HEK293 (cell line): Measurements from ENCODE around the gene SLC38A1.

ENCODE experiments used
- CTCF ChIA-PET: fragments of 350-600 bp; formaldehyde crosslinking; extraction: SDS; loops from one replicate; lab custom pipeline; 2021; ENCODE audit warnings: antibody characterized with exemption; lab: Yijun Ruan, JAX
- POLR2A ChIA-PET: fragments of 300-600 bp; formaldehyde crosslinking; extraction: SDS; loops from one replicate; lab custom pipeline; 2020; ENCODE audit warnings: antibody characterized with exemption, inconsistent platforms; lab: Yijun Ruan, JAX
- H3K27ac ChIP-seq: fragments of 200-500 bp; sonication (Bioruptor generic); 2 replicates; pipeline ENCODE4 v1.5.1; 2014; ENCODE audit warnings: low read depth, low read length, control low read depth, inconsistent platforms; ENCODE audit errors: extremely low read depth
- H3K36me3 ChIP-seq, 2 experiments: fragments of 200-500 bp in 1 of 2; sonication (Bioruptor generic) in 1 of 2; 1 replicate in 1 of 2; 2 replicates in 1 of 2; pipeline ENCODE4 v1.5.1; 2014 to 2017; ENCODE audit warnings: inconsistent platforms in 2 of 2, low read length in 2 of 2; ENCODE audit not compliant: control insufficient read depth in 2 of 2, insufficient read depth in 1 of 2
- H3K4me1 ChIP-seq: fragments of 200-500 bp; sonication (Bioruptor generic); 2 replicates; pipeline ENCODE4 v1.5.1; 2014; ENCODE audit warnings: mild to moderate bottlenecking, low read length, inconsistent platforms; ENCODE audit not compliant: control insufficient read depth, insufficient read depth
- H3K4me3 ChIP-seq: 2 replicates; pipeline ENCODE4 v1.5.1; 2011; ENCODE audit warnings: low read depth, mild to moderate bottlenecking, control low read depth, low read length, moderate library complexity
- H3K9me3 ChIP-seq: fragments of 200-500 bp; sonication (Bioruptor generic); 2 replicates; pipeline ENCODE4 v1.5.1; 2014; ENCODE audit warnings: low read depth, low read length, inconsistent platforms; ENCODE audit not compliant: control insufficient read depth, insufficient read depth
- PRDM10 ChIP-seq: fragments of 450-650 bp; formaldehyde crosslinking; IDR thresholded peaks from 2 replicates; pipeline ENCODE4 v1.5.1; 2016; ENCODE audit warnings: missing biosample characterization, missing genetic modification characterization
- PRDM4 ChIP-seq: fragments of 450-650 bp; formaldehyde crosslinking; IDR thresholded peaks from 2 replicates; pipeline ENCODE4 v1.5.1; 2017; ENCODE audit warnings: missing biosample characterization, missing genetic modification characterization
- SETDB1 ChIP-seq: IDR thresholded peaks from one replicate; pipeline ENCODE4 v1.6.1; 2017; ENCODE audit warnings: mild to moderate bottlenecking, low read length, moderate library complexity, mixed read lengths; ENCODE audit not compliant: insufficient read length
- ZNF221 ChIP-seq: fragments of 450-650 bp; formaldehyde crosslinking; IDR thresholded peaks from 2 replicates; pipeline ENCODE4 v1.5.1; 2017; ENCODE audit warnings: missing biosample characterization, missing genetic modification characterization, borderline replicate concordance
- ZNF302 ChIP-seq: fragments of 450-650 bp; formaldehyde crosslinking; IDR thresholded peaks from 2 replicates; pipeline ENCODE4 v1.5.1; 2016; ENCODE audit warnings: missing biosample characterization, missing genetic modification characterization, low read depth
- ZNF362 ChIP-seq: fragments of 450-650 bp; formaldehyde crosslinking; IDR thresholded peaks from 2 replicates; pipeline ENCODE4 v1.5.1; 2016; ENCODE audit warnings: missing biosample characterization, missing genetic modification characterization
- ZNF404 ChIP-seq: fragments of 450-650 bp; formaldehyde crosslinking; IDR thresholded peaks from 2 replicates; pipeline ENCODE4 v1.5.1; 2017; ENCODE audit warnings: missing biosample characterization, missing genetic modification characterization
- ZNF423 ChIP-seq: fragments of 450-650 bp; formaldehyde crosslinking; IDR thresholded peaks from 2 replicates; pipeline ENCODE4 v1.5.1; 2016; ENCODE audit warnings: missing biosample characterization, missing genetic modification characterization
- ZNF561 ChIP-seq: fragments of 450-650 bp; IDR thresholded peaks from 2 replicates; pipeline ENCODE4 v1.5.1; 2018; ENCODE audit warnings: missing biosample characterization, missing genetic modification characterization, borderline replicate concordance
- ZNF664 ChIP-seq: fragments of 450-650 bp; formaldehyde crosslinking; IDR thresholded peaks from 2 replicates; pipeline ENCODE4 v1.5.1; 2016; ENCODE audit warnings: missing biosample characterization, missing genetic modification characterization
- ZNF670 ChIP-seq: fragments of 450-650 bp; formaldehyde crosslinking; IDR thresholded peaks from 2 replicates; pipeline ENCODE4 v1.5.1; 2016; ENCODE audit warnings: missing biosample characterization, missing genetic modification characterization, low read depth
- ZNF76 ChIP-seq: fragments of 450-650 bp; formaldehyde crosslinking; IDR thresholded peaks from 2 replicates; pipeline ENCODE4; 2016; ENCODE audit warnings: low read depth, missing biosample characterization, missing genetic modification characterization, borderline replicate concordance
- ZNF837 ChIP-seq: fragments of 450-650 bp; formaldehyde crosslinking; IDR thresholded peaks from 2 replicates; pipeline ENCODE4 v1.5.1; 2016; ENCODE audit warnings: missing biosample characterization, missing genetic modification characterization
- ZSCAN16 ChIP-seq: fragments of 450-650 bp; formaldehyde crosslinking; IDR thresholded peaks from 2 replicates; pipeline ENCODE4 v1.5.1; 2016; ENCODE audit warnings: missing biosample characterization, missing genetic modification characterization
- ZSCAN23 ChIP-seq: fragments of 450-650 bp; formaldehyde crosslinking; IDR thresholded peaks from 2 replicates; pipeline ENCODE4 v1.5.1; 2016; ENCODE audit warnings: missing biosample characterization, missing genetic modification characterization
- TF ChIP-seq, protein P1 (sequence below): fragments of 450-650 bp; formaldehyde crosslinking; IDR thresholded peaks from 2 replicates; pipeline ENCODE4 v1.5.1; 2016; ENCODE audit warnings: missing biosample characterization, missing genetic modification characterization

SLC38A1 gene

GRCh38 chr12:46183112-46183511, 85.7 kb downstream of the SLC38A1 start (continued):
- TF ChIP-seq PRDM10: no peak
- no peak for TF ChIP-seq ZNF837 (tag by site-specific recombination)
- no peak for TF ChIP-seq ZNF221
- TF ChIP-seq ZNF76 (tag by site-specific recombination): no peak
- no peak for TF ChIP-seq ZNF423 (tag by site-specific recombination)
- TF ChIP-seq, protein P1, sequence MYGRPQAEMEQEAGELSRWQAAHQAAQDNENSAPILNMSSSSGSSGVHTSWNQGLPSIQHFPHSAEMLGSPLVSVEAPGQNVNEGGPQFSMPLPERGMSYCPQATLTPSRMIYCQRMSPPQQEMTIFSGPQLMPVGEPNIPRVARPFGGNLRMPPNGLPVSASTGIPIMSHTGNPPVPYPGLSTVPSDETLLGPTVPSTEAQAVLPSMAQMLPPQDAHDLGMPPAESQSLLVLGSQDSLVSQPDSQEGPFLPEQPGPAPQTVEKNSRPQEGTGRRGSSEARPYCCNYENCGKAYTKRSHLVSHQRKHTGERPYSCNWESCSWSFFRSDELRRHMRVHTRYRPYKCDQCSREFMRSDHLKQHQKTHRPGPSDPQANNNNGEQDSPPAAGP (tag by site-specific recombination): no peak

- TF ChIP-seq ZNF561 (tag by site-specific recombination) (no peak), ZNF670 (tag by site-specific recombination) (no peak), ZSCAN23 (no peak), PRDM4 (no peak), SETDB1 (no peak), ZNF664 (tag by site-specific recombination) (no peak), ZNF362 (tag by site-specific recombination) (no peak), ZSCAN16 (tag by site-specific recombination) (no peak), ZNF302 (no peak), ZNF404 (tag by site-specific recombination) (no peak)
- no peaks in the 10 kb centered on the region for H3K36me3 ChIP-seq
- H3K4me1 ChIP-seq: no peaks in the 10 kb centered on the region
- no peak overlapping the region for H3K27ac ChIP-seq
- no peak overlapping the region for H3K4me3 ChIP-seq
- ChIA-PET POLR2A (no interaction called here), CTCF (no interaction called here)
- H3K9me3 ChIP-seq: no peaks in the 10 kb centered on the region
Observed at GRCh38 chr12:46181465-46181864, 87.4 kb downstream of the SLC38A1 start.
